ENCODE results near the gene MARCHF10. TPM values are rescaled to one million over a fixed set of nuclear protein-coding genes. Genes with fewer than 3 reads are reported as not detected.

MARCHF10 gene
- polyA plus RNA-seq, 3 donors: not detected

- 67% methylated on average over 3 of the region's 6 CpGs for WGBS (ENCODE audit: insufficient coverage)
- peaks cover 0 to 6% (median 0%) of the 10 kb centered on the region in 7 donors for H3K9me3 Mint-ChIP-seq
- H3K9ac ChIP-seq (ENCODE audit: insufficient read depth, low read length, poor library complexity, severe bottlenecking): no peak overlapping the region
- no peak overlapping the region for H3K27ac ChIP-seq (ENCODE audit: low read depth in 1 of 2, low read length in 2 of 2)
- no peak overlapping the region for H3K4me3 Mint-ChIP-seq
- no peaks in the 10 kb centered on the region for H3K9me3 ChIP-seq (replicated peaks in 1 of 2; ENCODE audit: control insufficient read depth in 1 of 2, insufficient read depth in 1 of 2, low read length in 2 of 2)
- intact Hi-C loops (cut with micrococcal nuclease): loop anchor here (1.0 to 10.0 kb wide), 3 partner anchors 265 to 704 kb away; no protein-coding TSS in a partner anchor
- H3K4me1 ChIP-seq (ENCODE audit: control insufficient read depth in 1 of 2, insufficient read depth in 2 of 2, low read length in 2 of 2): peaks cover 9 to 12% of the 10 kb centered on the region in 2 donors
- H3K36me3 ChIP-seq (replicated peaks in 1 of 2; ENCODE audit: control insufficient read depth in 1 of 2, insufficient read depth in 2 of 2, low read length in 2 of 2): no peaks in the 10 kb centered on the region
- peaks cover 10% of the 10 kb centered on the region for H3K4me1 Mint-ChIP-seq
- H4K20me1 ChIP-seq (ENCODE audit: insufficient read depth, low read length): no peaks in the 10 kb centered on the region
- no peaks in the 10 kb centered on the region for H3K36me3 Mint-ChIP-seq
- TF ChIP-seq CTCF (IDR thresholded peaks at IDR 0.05): no peak
- H3K4me3 ChIP-seq (replicated peaks in 1 of 3; ENCODE audit: low read depth in 2 of 3, low read length in 3 of 3): no peak overlapping the region
- H3K79me2 ChIP-seq (ENCODE audit: insufficient read depth, low read length): no peaks in the 10 kb centered on the region
- no peak overlapping the region for H3K27ac Mint-ChIP-seq
- peaks cover 0 to 20% of the 10 kb centered on the region in 2 donors for H3K27me3 ChIP-seq (ENCODE audit: control insufficient read depth in 2 of 2, insufficient read depth in 2 of 2, low read length in 2 of 2)
- no peak overlapping the region for H3K4me2 ChIP-seq (replicated peaks; ENCODE audit: extremely low read depth, low read length, poor library complexity, severe bottlenecking)
- no peak overlapping the region for H2AFZ ChIP-seq (ENCODE audit: insufficient read depth, low read depth, low read length, poor library complexity, severe bottlenecking)
- peaks cover 19 to 39% (median 20%) of the 10 kb centered on the region in 3 donors for H3K27me3 Mint-ChIP-seq (ENCODE audit: low read depth in 3 of 3)
- no peak for DNase-seq
Observed at GRCh38 chr17:62702746-62703260, 105.3 kb downstream of the MARCHF10 start.

GRCh38 chr17:62701706-62702085 lies 106.4 kb downstream of the MARCHF10 start:
- peaks cover 0 to 20% of the 10 kb centered on the region in 2 donors for H3K27me3 ChIP-seq (ENCODE audit: control insufficient read depth in 2 of 2, insufficient read depth in 2 of 2, low read length in 2 of 2)
- H3K9me3 ChIP-seq (replicated peaks in 1 of 2; ENCODE audit: control insufficient read depth in 1 of 2, insufficient read depth in 1 of 2, low read length in 2 of 2): no peaks in the 10 kb centered on the region
- H2AFZ ChIP-seq (ENCODE audit: insufficient read depth, low read depth, low read length, poor library complexity, severe bottlenecking): no peak overlapping the region
- no peak overlapping the region for H3K4me3 Mint-ChIP-seq
- H3K9ac ChIP-seq (ENCODE audit: insufficient read depth, low read length, poor library complexity, severe bottlenecking): no peak overlapping the region
- H3K27me3 Mint-ChIP-seq (ENCODE audit: low read depth in 3 of 3): peaks cover 19 to 36% (median 20%) of the 10 kb centered on the region in 3 donors
- H3K27ac ChIP-seq (ENCODE audit: low read depth in 1 of 2, low read length in 2 of 2): no peak overlapping the region
- H3K36me3 ChIP-seq (replicated peaks in 1 of 2; ENCODE audit: control insufficient read depth in 1 of 2, insufficient read depth in 2 of 2, low read length in 2 of 2): no peaks in the 10 kb centered on the region
- no peak for TF ChIP-seq CTCF (IDR thresholded peaks at IDR 0.05)
- no peaks in the 10 kb centered on the region for H3K79me2 ChIP-seq (ENCODE audit: insufficient read depth, low read length)
- no peak for DNase-seq
- intact Hi-C loops (cut with micrococcal nuclease): loop anchor here (2.0 to 10.0 kb wide), 2 partner anchors 703 to 705 kb away; no protein-coding TSS in a partner anchor
- 82% methylated on average over 5 of the region's 8 CpGs for WGBS (ENCODE audit: insufficient coverage)
- H3K36me3 Mint-ChIP-seq: no peaks in the 10 kb centered on the region
- no peaks in the 10 kb centered on the region for H4K20me1 ChIP-seq (ENCODE audit: insufficient read depth, low read length)
- no peak overlapping the region for H3K27ac Mint-ChIP-seq
- peaks cover 9 to 12% of the 10 kb centered on the region in 2 donors for H3K4me1 ChIP-seq (ENCODE audit: control insufficient read depth in 1 of 2, insufficient read depth in 2 of 2, low read length in 2 of 2)
- H3K4me2 ChIP-seq (replicated peaks; ENCODE audit: extremely low read depth, low read length, poor library complexity, severe bottlenecking): no peak overlapping the region
- H3K4me1 Mint-ChIP-seq: peaks cover 10% of the 10 kb centered on the region
- no peak overlapping the region for H3K4me3 ChIP-seq (replicated peaks in 1 of 3; ENCODE audit: low read depth in 2 of 3, low read length in 3 of 3)
- no peaks in the 10 kb centered on the region for H3K9me3 Mint-ChIP-seq

Measured in CD14-positive monocyte (primary cell).